Camera-type eye (tissue), 1 donor: ENCODE data around the gene EPM2A. TPM values are rescaled to one million over a fixed set of nuclear protein-coding genes. Genes with fewer than 3 reads are reported as not detected.

Source experiments
- total RNA-seq: library from RNA; depleted of rRNA; stranded (reverse); fragments of >200 nt; gene quantifications from one replicate; pipeline ENCODE4 v1.2.3, GENCODE V29; 2014

EPM2A gene
- total RNA-seq: 29.1 TPM

GRCh38 chr6:145735356-145736165 is at the start of gene EPM2A:
Gene EPM2A (minus strand): TSS chr6:145735520. CDS start chr6:145735498, 22 bp downstream.

Other genes starting within 250 kb of the EPM2A start
- gene FBXO30, start 79.3 kb upstream of the EPM2A start, total RNA-seq: 39.8 TPM
- gene SHPRH, start 228.8 kb upstream of the EPM2A start, total RNA-seq: 83.7 TPM